ENCODE results near the gene CACNA1C. TPM values are rescaled to one million over a fixed set of nuclear protein-coding genes. Genes with fewer than 3 reads are reported as not detected.

CACNA1C gene
- total RNA-seq, 4 donors from 2014 or later: 5.2 to 12.9 (median 6.3) TPM

DNA sequence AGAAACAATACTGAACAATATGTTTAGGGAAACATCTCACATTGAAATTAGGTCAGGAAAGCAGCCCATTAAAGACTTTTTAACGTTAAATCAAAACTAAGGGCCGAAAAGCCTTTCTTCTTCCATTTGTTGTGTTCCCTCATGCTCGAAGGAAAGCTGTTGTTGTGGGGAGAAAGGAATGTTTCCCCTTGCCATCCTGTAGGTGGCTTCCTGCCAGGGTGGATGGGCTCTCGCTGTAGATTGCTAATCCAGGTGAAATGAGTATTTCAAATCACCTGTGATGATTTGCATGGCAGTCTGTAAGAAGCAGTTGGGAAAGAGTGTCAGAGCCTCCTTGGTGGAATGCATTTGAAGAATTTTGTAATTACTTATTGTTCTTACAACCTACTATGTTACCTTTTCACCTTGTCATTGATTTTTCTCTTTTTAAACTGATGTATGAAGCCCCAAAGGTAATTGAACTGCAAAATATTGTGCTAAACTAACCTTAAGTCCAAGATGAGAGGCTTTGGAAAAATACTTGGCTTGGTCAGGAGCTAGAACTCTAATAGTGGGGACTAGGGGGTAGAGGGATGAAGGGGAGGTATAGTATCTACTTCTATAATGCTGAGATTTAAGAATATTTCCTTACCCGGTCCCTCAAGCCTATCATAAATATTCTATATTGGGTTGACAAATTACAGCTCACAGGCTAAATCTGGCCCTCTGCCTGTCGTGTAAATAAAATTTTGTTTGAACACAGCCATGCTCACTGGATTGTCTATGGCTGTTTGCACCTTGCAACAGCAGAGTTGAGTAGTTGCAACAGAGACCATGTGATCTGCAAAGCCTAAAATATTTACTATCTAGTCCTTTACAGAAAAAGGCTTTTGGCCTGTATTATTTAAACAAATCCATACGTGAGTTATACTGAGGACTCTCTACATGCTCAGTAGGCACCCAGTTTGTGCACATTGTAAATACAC, 40.9 kb upstream of the CACNA1C start:
- Histone ChIP-seq H3K27ac (no peak overlapping the region), H3K4me3 (no peak overlapping the region), H3K27me3 (no peaks in the 10 kb centered on the region), H3K4me1 (peaks cover 0 to 9% (median 0%) of the 10 kb centered on the region in 4 donors), H3K9me3 (no peaks in the 10 kb centered on the region), H3K36me3 (no peaks in the 10 kb centered on the region)
- no peak for DNase-seq (ENCODE audit: low spot score in 2 of 2)
- TF ChIP-seq, protein P1, sequence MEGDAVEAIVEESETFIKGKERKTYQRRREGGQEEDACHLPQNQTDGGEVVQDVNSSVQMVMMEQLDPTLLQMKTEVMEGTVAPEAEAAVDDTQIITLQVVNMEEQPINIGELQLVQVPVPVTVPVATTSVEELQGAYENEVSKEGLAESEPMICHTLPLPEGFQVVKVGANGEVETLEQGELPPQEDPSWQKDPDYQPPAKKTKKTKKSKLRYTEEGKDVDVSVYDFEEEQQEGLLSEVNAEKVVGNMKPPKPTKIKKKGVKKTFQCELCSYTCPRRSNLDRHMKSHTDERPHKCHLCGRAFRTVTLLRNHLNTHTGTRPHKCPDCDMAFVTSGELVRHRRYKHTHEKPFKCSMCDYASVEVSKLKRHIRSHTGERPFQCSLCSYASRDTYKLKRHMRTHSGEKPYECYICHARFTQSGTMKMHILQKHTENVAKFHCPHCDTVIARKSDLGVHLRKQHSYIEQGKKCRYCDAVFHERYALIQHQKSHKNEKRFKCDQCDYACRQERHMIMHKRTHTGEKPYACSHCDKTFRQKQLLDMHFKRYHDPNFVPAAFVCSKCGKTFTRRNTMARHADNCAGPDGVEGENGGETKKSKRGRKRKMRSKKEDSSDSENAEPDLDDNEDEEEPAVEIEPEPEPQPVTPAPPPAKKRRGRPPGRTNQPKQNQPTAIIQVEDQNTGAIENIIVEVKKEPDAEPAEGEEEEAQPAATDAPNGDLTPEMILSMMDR (IDR thresholded peaks at IDR 0.05): no peak
- TF ChIP-seq POLR2A (IDR thresholded peaks at IDR 0.05) (no peak), EP300 (IDR thresholded peaks at IDR 0.05) (no peak)
- 70 to 78% methylated on average over 7 of the region's 7 CpGs for WGBS, 2 donors

- DNase-seq (ENCODE audit: low spot score in 2 of 2): no peak
- peaks cover 0 to 9% (median 0%) of the 10 kb centered on the region in 4 donors for H3K4me1 ChIP-seq
Measured at GRCh38 chr12:2013086-2013485, 39.7 kb upstream of the CACNA1C start.

DNA sequence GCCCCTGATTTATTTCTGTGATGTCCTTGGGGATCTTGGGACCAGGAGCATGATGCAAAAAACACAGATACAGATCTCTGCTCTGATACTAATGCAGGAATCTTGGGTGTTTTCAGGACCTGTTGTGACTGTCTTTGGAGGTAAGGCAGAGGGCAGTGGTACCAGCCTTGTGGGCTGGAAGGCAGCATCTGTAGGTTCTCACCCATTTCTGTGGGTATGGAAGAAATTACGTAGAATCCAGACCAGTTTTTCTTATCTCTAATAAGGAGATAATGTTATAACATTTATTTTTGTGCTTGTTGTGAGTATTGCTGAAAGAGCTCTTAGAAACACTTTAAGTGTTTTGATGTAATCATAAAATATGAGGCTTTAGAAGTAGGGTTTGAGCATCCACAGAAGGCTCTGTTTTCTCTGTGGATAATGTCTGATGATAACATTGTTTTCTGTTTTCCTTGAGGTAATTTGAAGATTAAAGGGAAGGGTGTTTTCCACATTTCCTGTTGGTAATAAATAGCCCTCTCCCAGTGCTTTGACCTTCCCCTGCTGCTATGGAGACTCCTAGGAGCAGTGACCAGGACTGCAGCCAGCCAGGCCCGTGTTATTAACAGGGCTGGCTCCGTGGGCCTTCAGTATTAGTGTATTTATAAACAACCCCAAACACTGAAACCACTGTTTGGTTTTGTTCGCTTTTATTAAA, 39.1 kb upstream of the CACNA1C start:
- TF ChIP-seq EP300 (IDR thresholded peaks at IDR 0.05) (no peak), POLR2A (IDR thresholded peaks at IDR 0.05) (no peak)
- TF ChIP-seq, protein P1 (IDR thresholded peaks at IDR 0.05): no peak
- no peak overlapping the region for H3K4me3 ChIP-seq
- 27% methylated on average over 4 of the region's 4 CpGs for WGBS, 2 donors
- no peaks in the 10 kb centered on the region for H3K36me3 ChIP-seq
- H3K27ac ChIP-seq: peak overlapping the region in 3 of 4 donors; percentile 7 to 64 (median 61)
- no peaks in the 10 kb centered on the region for H3K27me3 ChIP-seq
- peaks cover 0 to 9% (median 0%) of the 10 kb centered on the region in 4 donors for H3K4me1 ChIP-seq
- DNase-seq (ENCODE audit: low spot score in 2 of 2): peak in 1 of 2 donors; percentile 25
- no peaks in the 10 kb centered on the region for H3K9me3 ChIP-seq

More at GRCh38 chr12:2013086-2013485, 39.7 kb upstream of the CACNA1C start:
- no peak for TF ChIP-seq EP300 (IDR thresholded peaks at IDR 0.05)
- TF ChIP-seq POLR2A (IDR thresholded peaks at IDR 0.05): no peak
- TF ChIP-seq, protein P1 (IDR thresholded peaks at IDR 0.05): no peak
- 77 to 89% methylated on average over 3 of the region's 3 CpGs for WGBS, 2 donors
- Histone ChIP-seq H3K27ac (peak overlapping the region in 1 of 4 donors; percentile 64), H3K4me3 (no peak overlapping the region), H3K36me3 (no peaks in the 10 kb centered on the region), H3K27me3 (no peaks in the 10 kb centered on the region), H3K9me3 (no peaks in the 10 kb centered on the region)

DNA sequence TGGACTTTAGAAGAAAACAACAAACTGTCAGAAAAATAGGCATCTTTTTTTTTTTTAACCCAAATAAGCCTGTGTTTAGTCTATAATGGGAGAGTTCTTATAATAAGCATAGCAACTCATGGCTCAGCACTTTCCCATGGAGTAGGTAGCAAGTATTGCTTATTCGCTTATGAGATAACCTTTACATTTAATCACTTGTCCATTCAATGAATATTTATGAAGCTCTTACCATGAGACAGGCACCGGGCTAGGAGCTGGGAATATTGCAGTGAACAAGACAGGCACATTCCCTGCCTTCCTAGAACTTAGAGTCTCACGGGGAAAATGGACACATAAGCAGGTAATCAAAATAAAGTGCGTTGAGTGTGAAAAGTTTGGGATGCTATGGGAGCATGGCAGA, 38.6 kb upstream of the CACNA1C start:
- Histone ChIP-seq H3K4me3 (no peak overlapping the region), H3K4me1 (peaks cover 0 to 9% (median 0%) of the 10 kb centered on the region in 4 donors), H3K27ac (peak overlapping the region in 1 of 4 donors; percentile 64), H3K9me3 (no peaks in the 10 kb centered on the region), H3K27me3 (no peaks in the 10 kb centered on the region), H3K36me3 (no peaks in the 10 kb centered on the region)
- DNase-seq (ENCODE audit: low spot score in 2 of 2): no peak
- WGBS, 2 donors: 81 to 91% methylated on average over 4 of the region's 4 CpGs
- TF ChIP-seq EP300 (IDR thresholded peaks at IDR 0.05) (no peak), POLR2A (IDR thresholded peaks at IDR 0.05) (no peak)
- TF ChIP-seq, protein P1 (IDR thresholded peaks at IDR 0.05): no peak

All from tibial nerve (tissue), 4 donors.